Activated B cell treated with CpG ODN at 0.5 μM for 24 hours (primary cell): Measurements from ENCODE around the gene LRRC58. TPM values are rescaled to one million over a fixed set of nuclear protein-coding genes. Genes with fewer than 3 reads are reported as not detected.
"Not testable (repeated sequence)": the region's sequence is repeated elsewhere in the genome, so short reads cannot be mapped to it uniquely, and the experiment has no call there.

Experiments used
- ATAC-seq: fragments of 200-7000 bp; cut with Tn5 transposase; one replicate; pipeline ENCODE4 v1.10.0; 2021; ENCODE audit warnings: low read depth, mild to moderate bottlenecking, moderate library complexity
- CTCF ChIA-PET: fragments of 350-600 bp; sonication (Branson Sonifier 250); formaldehyde crosslinking; loops from one replicate; lab custom pipeline; 2021; ENCODE audit warnings: antibody characterized with exemption; lab: Charles Lee
- POLR2A ChIA-PET: fragments of 350-600 bp; sonication (Branson Sonifier 250); formaldehyde crosslinking; loops from one replicate; lab custom pipeline; 2021; ENCODE audit warnings: antibody characterized with exemption; lab: Charles Lee
- DNase-seq: peaks from one replicate; pipeline ENCODE4 v3.0.0; 2022
- H3K27ac Mint-ChIP-seq: one replicate; pipeline ENCODE4 v1.8.0; 2020; ENCODE audit warnings: mixed read lengths
- H3K27me3 Mint-ChIP-seq: one replicate; pipeline ENCODE4 v1.8.0; 2021; ENCODE audit warnings: mixed read lengths
- H3K36me3 Mint-ChIP-seq: one replicate; pipeline ENCODE4 v1.8.0; 2021; ENCODE audit warnings: low read depth, mixed read lengths
- H3K4me1 Mint-ChIP-seq: one replicate; pipeline ENCODE4 v1.8.0; 2021; ENCODE audit warnings: mixed read lengths
- H3K4me3 Mint-ChIP-seq: one replicate; pipeline ENCODE4 v1.8.0; 2020; ENCODE audit warnings: mild to moderate bottlenecking, mixed read lengths
- H3K9me3 Mint-ChIP-seq: one replicate; pipeline ENCODE4 v1.8.0; 2020; ENCODE audit warnings: mixed read lengths
- CTCF ChIP-seq: fragments of 200-600 bp; IDR thresholded peaks from one replicate; pipeline ENCODE4 v1.8.0; 2022; ENCODE audit warnings: antibody characterized with exemption, mild to moderate bottlenecking
- intact Hi-C: fragments of 100-400 bp; cut with micrococcal nuclease; formaldehyde crosslinking; loops from one replicate; pipeline ENCODE4 v1.15.1; 2024
- total RNA-seq: library from RNA; stranded (reverse); gene quantifications from 2 replicates; pipeline ENCODE4 v1.2.3, GENCODE V29; 2022

Gene LRRC58
- total RNA-seq, 1 donor from 2014 or later: 18.3 TPM

DNA sequence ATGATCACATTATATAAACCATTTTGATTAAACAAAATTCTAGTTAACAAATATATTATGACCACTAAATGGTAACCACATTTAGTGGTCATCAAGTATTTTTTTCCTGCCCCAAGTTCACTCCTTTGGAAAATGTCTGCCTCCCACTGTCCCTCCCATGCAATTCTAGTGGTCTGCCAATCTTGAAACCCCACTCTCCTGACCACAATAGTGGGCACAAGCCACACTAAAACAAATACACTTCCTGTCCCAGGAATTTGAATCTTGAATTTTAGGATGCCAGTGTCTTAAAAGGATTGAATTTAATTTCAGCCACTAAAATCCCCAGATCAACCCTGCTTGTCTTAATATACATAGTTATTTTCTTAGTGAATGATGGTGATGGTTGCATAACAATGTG is 50.2 kb downstream of the LRRC58 start:
- intact Hi-C loops: no loop called here
- Mint-ChIP-seq H3K9me3 (peaks cover under 1% of the 10 kb centered on the region), H3K27me3 (peaks cover 4% of the 10 kb centered on the region), H3K4me3 (no peak overlapping the region), H3K27ac (no peak overlapping the region), H3K36me3 (no peaks in the 10 kb centered on the region), H3K4me1 (no peaks in the 10 kb centered on the region)
- ChIA-PET CTCF (no interaction called here), POLR2A (interaction anchor here (0.7 kb wide), 1 partner anchor 1362 kb away, joined by 4 read pairs; the partner anchor contains the start of gene HCLS1)
- ATAC-seq (no peak), DNase-seq (no peak)
- TF ChIP-seq CTCF: no peak

DNA sequence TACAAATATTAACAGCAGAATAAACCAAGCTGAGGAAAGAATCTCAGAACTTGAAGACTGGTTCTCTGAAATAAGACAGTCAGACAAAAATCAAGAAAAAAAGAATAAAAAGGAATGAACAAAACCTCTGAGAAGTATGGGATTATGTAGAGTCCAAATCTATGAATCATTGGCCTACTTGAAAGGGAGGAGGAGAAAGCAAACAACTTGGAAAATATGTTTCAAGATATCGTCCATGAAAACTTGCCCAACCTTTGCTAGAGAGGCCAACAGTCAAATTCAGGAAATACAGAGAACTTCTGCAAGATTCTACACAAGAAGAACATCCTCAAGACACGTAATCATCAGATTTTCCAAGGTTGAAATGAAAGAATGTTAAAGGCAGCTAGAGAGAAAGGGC is 57.6 kb downstream of the LRRC58 start:
- CTCF ChIA-PET: not testable (repeated sequence)

DNA sequence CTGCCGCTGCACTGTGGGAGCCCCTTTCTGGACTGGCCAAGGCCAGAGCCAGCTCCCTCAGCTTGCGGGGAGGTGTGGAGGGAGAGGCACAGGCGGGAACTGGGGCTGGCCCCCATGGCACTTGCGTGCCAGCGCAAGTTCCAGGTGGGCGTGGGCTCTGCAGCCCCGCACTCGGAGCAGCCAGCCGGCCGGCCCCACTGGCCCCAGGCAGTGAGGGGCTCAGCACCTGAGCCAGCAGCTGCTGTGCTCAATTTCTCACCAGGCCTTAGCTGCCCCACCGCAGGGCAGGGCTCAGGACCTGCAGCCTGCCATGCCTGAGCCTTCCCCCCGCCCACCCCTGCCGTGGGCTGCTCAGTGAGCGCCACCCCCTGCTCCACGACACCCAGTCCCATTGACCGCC is 59.5 kb downstream of the LRRC58 start:
- H3K4me1 Mint-ChIP-seq: peaks cover 1% of the 10 kb centered on the region
- no peaks in the 10 kb centered on the region for H3K36me3 Mint-ChIP-seq
- peaks cover 32% of the 10 kb centered on the region for H3K27me3 Mint-ChIP-seq
- H3K27ac Mint-ChIP-seq: no peak overlapping the region
- no peak for TF ChIP-seq CTCF
- intact Hi-C loops: no loop called here
- no peak overlapping the region for H3K4me3 Mint-ChIP-seq
- DNase-seq (no peak), ATAC-seq (no peak)
- ChIA-PET POLR2A (no interaction called here), CTCF (no interaction called here)
- H3K9me3 Mint-ChIP-seq: peaks cover 22% of the 10 kb centered on the region

More for the DNA sequence above, 57.6 kb downstream of the LRRC58 start:
- H3K9me3 Mint-ChIP-seq: peaks cover 22% of the 10 kb centered on the region
- intact Hi-C loops, ATAC-seq, DNase-seq, H3K27ac Mint-ChIP-seq, H3K4me1 Mint-ChIP-seq, POLR2A ChIA-PET, H3K4me3 Mint-ChIP-seq, H3K36me3 Mint-ChIP-seq: not testable (repeated sequence)
- peaks cover 21% of the 10 kb centered on the region for H3K27me3 Mint-ChIP-seq

GRCh38 chr3:120286465-120286864 is 62.7 kb downstream of the LRRC58 start:
- ATAC-seq (no peak), DNase-seq (no peak)
- H3K27ac Mint-ChIP-seq: no peak overlapping the region
- ChIA-PET CTCF (no interaction called here), POLR2A (no interaction called here)
- no peaks in the 10 kb centered on the region for H3K36me3 Mint-ChIP-seq
- no peak for TF ChIP-seq CTCF
- peaks cover 7% of the 10 kb centered on the region for H3K9me3 Mint-ChIP-seq
- H3K27me3 Mint-ChIP-seq: peaks cover 45% of the 10 kb centered on the region
- peaks cover 4% of the 10 kb centered on the region for H3K4me1 Mint-ChIP-seq
- no peak overlapping the region for H3K4me3 Mint-ChIP-seq
- intact Hi-C loops: no loop called here

- CTCF ChIA-PET: no interaction called here
- POLR2A ChIA-PET: no interaction called here
- H3K36me3 Mint-ChIP-seq: no peaks in the 10 kb centered on the region
- H3K9me3 Mint-ChIP-seq: peaks cover 3% of the 10 kb centered on the region
- no peak overlapping the region for H3K27ac Mint-ChIP-seq
- DNase-seq (no peak), ATAC-seq (no peak)
- no peak overlapping the region for H3K4me3 Mint-ChIP-seq
- intact Hi-C loops: no loop called here
- peaks cover 45% of the 10 kb centered on the region for H3K27me3 Mint-ChIP-seq
- no peak for TF ChIP-seq CTCF
- peaks cover 4% of the 10 kb centered on the region for H3K4me1 Mint-ChIP-seq
These were observed 63.7 kb downstream of the LRRC58 start for GRCh38 chr3:120285508-120285841.
